Measurements from ENCODE around the gene ZNF865.

The ZNF865 gene

DNA sequence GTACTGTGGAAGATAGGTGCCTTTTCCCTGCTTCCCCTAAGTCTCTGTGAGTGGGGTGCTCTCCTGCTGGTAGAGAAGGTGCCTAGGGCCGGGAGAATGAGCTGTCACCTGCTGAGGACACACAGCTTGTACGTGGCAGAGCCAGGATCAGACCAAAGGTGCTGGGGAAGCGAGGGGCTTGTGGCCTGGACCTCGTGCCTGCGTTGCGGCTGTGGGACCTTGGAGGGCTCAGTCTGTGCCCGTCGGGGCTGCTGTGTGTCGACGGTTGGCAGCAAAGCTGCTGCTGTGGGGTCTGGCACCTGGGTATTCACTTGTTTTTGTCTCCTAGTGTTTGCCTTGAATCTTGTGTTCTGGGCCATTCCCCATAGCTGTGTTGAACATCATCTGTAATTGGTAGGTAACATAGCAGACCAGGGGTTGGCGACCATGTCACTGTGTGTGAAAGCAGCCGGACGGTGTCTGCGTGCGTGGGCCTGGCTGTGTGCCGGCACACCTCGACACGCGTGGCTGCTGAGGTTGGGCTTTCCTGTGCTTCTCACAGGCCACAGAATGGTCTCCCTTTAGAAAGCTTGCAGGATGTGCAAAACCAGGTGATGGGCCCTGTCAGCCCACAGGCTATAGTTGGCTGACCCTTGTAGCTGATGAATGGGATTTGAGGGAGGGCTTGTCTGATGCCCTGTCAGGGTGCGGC, 58.5 kb downstream of the ZNF865 start:
- DNase-seq: no peak

DNA sequence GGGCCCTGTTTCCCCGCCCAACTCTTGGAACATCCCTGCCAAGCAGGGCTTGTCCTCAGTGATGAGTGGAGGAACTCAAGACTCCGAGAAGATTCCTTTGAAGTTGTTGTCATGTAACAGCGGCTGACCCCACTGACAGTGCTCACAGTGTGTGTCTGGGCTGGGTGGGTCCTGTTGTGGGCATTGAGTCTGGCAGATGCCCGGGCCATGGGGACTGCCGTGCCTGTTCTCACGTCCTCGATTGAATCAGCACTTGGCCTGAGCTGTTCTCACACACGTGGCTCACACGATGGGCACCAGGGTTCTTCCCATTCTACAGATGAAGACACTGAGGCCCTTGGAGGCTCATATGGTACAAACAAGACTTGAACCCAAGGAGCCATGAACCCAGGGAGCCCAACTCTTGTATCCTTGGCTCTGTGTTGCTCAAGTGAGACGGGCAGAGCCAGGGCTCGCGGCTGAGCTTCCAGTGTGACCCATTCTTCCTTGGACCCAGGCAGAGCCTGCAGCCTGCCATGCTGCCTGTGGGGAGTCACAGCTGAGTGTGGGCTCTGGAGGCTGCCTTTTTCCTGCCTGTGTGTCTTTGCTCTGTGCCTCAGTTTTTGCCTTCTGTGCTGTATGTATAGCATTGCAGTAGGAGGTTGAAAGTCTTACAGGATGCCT, 61.0 kb downstream of the ZNF865 start:
- no peak for DNase-seq

Measured in activated CD4-positive, CD25-positive, alpha-beta regulatory T cell (primary cell).